NCI-H2171 (cell line): ENCODE measurements around the gene PLP1.
"Not testable (repeated sequence)": the region's sequence is repeated elsewhere in the genome, so short reads cannot be mapped to it uniquely, and the experiment has no call there.

Experiments used
- DNase-seq: peaks from one replicate; lab custom pipeline; 2025; lab: John Stamatoyannopoulos, UW

PLP1 gene

DNA sequence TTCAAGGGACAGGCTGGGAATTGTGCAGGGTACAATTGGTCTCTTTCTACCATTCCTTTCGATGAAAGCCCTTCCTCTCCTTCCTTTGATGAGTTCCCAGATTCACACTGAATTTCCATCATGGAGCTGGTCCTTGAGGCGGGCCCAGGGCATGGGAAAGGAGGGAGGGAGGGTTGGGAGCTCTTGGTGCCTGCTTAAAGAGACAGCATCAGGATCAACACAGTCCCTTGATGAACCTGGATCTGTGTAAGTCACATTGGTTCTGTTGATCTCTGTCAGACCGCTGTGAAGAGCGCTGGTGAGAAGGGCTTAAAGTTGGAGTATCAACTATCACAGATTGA, 4.4 kb downstream of the PLP1 start:
- no peak for DNase-seq

GRCh38 chrX:103781706-103782105, 5.1 kb downstream of the PLP1 start:
- DNase-seq, result no peak

- no peak for DNase-seq
These were observed 6.0 kb downstream of the PLP1 start for GRCh38 chrX:103782640-103783039.

DNA sequence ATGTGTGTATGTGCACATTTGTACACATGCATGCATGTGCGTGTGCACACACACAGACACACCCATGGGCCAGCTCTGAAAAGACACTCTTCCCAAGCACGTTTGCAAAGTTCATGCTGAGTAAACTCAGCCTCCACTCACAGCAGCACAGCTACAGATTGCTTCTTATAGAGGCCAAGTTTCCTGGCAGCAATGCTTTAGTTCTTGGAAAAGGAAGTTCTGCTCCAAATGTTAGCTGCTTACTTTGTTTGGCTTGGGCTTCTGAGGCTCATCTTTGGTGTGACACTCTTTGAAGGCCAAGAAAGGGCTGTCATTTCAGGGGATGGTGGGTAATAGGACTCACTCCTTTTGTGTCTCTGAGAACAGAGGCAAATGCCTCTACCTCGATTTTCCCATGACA, 6.6 kb downstream of the PLP1 start:
- no peak for DNase-seq

- DNase-seq, result no peak
These were observed 7.3 kb downstream of the PLP1 start for GRCh38 chrX:103783971-103784370.

DNA sequence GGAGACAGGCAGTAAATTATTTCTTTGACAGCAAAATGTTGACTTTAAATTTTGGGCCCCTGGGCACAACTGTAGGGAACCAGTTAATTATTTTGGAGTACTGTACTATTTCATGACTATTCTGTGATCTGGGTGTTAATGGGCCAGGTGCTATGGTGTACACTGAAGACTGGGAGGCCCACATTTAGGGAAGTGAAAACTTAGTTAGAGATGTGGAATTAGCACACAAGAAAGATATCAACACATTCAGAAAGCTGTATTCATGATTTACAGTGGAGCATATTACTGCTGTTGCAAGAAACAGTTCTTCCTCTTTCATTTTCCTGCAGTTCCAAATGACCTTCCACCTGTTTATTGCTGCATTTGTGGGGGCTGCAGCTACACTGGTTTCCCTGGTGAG, 12.4 kb downstream of the PLP1 start:
- no peak for DNase-seq

DNA sequence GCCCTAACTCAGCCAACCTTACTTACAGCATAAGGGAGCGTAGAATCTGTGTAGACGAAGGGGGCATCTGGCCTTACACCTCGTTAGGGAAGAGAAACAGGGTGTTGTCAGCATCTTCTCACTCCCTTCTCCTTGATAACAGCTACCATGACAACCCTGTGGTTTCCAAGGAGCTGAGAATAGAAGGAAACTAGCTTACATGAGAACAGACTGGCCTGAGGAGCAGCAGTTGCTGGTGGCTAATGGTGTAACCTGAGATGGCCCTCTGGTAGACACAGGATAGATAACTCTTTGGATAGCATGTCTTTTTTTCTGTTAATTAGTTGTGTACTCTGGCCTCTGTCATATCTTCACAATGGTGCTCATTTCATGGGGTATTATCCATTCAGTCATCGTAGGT, 14.6 kb downstream of the PLP1 start:
- DNase-seq, result no peak

GRCh38 chrX:103791826-103792485, 15.3 kb downstream of the PLP1 start:
- DNase-seq, result no peak

DNA sequence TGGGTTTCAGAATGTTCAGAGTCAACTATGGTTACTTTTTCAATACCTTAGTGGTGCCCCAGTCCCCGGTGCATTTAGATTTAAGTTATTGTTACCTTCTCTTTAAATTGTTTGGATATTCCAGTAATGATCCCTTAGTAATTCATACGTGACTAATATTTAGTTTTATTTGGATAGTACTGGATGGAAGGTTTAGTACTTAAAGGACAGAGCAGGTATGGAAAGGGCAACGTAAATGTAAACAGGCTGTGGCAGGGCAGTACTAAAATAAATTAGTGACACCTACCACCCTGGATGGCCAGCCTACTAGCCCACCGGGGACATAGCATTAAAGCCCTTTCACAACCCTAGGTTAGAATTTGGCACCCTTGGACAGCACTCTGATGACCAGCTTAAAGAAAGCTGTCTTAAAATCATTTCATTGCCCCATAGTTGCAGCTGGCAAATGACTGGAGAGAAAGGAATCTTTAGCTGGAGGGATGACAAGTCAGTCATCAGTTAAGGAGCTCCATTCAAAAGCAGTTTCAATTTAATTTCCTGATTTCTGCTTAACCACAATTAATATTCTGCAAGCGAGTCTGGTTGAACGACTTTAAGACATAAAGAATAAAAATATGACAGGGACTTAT, 16.4 kb downstream of the PLP1 start:
- no peak for DNase-seq

DNA sequence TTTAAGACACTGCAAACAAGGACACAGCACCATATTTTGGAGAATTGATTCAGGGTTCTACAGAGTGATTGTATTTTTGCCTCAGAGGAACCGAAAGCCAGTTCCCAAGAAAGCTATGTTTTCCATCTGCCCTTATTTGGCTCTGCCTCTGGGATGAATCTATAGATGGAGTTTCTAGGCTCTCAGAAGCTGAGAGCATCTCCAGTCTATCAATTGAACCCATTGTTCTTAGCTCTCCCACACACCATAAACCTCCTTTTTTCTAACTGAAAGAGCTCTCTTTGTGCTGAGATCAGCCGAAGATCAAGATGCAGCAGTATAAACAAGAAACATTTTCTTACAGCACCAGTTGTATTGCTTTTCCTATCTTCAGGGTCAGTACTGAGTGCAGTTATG, 16.9 kb downstream of the PLP1 start:
- no peak for DNase-seq

DNA sequence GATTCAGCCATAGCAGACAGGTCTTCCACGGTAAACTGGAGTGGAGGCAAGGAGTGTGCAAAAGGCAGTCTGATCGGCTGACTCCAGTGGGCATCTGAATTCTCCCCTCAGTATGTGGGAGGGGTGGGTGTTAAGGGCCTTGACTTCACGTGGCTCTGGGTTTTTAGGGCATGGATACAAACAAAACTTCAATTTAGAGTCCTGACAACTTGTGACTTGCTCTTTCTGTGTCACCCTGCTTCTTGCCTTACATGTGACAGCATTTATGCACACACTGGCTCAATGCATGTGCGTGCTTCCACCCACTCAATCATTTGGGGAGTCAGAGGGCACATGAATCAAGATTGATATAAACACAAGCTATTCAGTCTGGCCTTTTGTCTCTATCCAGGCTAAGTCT, 17.5 kb downstream of the PLP1 start:
- DNase-seq, result no peak

DNA sequence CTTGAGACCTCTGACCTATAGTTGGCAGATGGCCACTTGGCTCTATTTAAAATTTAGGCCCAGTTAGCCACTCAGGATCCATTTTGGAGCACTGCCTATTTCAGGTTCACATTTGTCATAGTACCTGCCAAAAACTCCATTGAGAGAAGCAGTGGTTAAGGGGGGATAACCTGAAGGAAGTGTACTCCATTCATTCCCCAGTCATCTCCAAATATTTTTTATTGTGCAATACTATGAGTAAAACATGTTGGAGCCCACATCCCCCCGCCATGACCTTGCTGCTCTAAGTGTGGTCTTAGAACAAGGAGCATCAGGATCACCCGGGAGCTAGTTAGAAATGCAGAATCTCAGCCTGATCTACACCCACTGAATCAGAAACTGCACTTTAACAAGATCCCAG, 21.1 kb downstream of the PLP1 start:
- DNase-seq, result no peak

DNA sequence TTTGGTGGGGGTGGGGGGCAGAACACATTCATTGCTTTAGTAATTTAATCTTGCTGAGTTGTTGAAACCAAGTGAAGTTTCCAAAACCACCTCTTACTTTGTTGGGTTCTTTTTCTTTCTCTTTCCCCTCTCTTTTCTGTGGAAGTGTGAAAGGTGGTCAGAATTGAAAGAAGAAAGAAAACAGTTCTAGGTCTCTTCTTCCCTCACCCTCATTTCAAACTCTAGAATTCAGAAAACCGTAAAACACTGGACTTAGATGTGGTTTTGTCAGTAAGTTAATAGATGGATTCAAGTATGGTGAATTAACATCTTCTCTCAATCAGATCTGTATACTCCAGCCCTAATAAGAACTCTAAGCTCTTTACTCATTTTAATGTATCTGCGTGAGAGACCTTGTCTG, 23.7 kb downstream of the PLP1 start:
- no peak for DNase-seq

DNA sequence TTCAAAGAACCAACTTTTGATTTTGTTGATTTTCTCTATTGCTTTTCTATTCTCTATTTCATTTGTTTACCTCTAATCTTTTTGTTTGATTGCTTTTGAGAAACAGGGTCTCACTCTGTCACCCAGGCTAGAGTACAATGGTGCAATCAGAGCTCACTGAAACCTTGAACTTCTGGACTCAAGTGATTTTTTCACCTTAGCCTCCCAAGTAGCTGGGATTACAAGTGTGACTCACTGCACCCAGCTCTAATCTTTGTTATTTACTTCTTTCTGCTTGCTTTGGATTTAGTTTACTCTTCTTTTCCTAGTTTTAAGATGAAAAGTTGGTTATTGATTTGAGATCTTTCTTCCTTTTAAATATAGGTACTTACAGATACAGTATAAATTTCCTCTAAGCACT, 29.2 kb downstream of the PLP1 start:
- DNase-seq, result no peak

DNA sequence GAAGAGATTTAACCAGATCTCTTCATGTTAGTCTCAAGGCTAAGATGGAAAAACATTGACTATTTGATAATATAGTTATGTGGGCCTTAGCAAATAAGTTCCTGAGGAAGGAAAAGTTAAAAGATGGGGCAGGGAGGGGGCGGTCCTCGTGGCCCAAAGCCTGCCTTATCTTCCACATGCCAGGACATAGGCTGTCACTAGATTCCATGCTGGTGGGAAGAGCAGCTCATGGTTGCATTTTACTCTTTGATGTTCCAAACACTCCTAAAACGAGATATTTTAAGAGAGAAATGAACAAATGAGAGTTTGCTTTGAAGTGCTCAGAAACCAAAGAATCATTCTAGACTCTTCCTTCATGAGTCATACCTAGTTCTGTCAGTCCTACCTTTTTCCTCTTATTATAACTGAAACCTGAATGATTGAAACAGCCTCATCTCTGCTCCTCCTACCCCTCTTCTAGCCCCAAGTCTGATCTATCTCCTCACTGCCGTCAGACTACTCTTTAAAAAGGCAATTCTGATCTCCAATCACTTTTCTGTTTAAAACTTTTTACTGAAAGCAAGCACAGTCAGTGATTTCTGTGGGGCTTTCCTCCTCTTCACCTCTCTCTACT, 30.3 kb downstream of the PLP1 start:
- no peak for DNase-seq

DNA sequence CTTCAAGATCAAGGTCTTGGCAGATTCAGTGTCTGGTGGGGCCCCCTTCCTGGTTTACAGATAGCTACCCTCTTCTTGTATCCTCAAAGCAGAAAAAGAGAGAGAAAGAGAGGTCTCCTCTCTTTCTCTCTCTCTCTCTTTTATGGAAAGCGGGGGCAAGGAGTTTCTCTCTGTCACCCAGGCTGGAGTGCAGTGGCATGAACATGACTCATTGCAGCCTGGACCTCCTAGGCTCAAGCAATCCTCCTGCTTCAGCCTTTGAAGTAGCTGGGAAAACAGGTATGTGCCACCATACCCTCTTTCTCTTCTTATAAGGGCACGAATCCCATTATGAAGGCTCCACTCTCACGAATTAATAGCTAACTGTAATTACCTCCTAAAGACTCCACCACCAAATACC, 35.2 kb downstream of the PLP1 start:
- DNase-seq, result no peak

DNA sequence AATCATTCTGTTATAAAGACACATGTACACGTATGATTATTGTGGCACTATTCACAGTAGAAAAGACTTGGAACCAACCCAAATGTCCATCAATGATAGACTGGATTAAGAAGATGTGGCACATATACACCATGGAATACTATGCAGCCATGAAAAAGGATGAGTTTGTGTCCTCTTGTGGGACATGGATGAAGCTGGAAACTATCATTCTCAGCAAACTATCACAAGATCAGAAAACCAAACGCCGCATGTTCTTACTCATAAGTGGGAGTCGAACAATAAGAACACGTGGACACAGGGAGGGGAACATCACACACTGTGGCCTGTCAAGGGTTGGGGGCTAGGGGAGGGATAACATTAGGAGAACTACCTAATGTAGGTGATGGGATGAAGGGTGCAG, 40.5 kb downstream of the PLP1 start:
- DNase-seq, result not testable (repeated sequence)

GRCh38 chrX:103817502-103817901, 40.9 kb downstream of the PLP1 start:
- peak; percentile 14 for DNase-seq

DNA sequence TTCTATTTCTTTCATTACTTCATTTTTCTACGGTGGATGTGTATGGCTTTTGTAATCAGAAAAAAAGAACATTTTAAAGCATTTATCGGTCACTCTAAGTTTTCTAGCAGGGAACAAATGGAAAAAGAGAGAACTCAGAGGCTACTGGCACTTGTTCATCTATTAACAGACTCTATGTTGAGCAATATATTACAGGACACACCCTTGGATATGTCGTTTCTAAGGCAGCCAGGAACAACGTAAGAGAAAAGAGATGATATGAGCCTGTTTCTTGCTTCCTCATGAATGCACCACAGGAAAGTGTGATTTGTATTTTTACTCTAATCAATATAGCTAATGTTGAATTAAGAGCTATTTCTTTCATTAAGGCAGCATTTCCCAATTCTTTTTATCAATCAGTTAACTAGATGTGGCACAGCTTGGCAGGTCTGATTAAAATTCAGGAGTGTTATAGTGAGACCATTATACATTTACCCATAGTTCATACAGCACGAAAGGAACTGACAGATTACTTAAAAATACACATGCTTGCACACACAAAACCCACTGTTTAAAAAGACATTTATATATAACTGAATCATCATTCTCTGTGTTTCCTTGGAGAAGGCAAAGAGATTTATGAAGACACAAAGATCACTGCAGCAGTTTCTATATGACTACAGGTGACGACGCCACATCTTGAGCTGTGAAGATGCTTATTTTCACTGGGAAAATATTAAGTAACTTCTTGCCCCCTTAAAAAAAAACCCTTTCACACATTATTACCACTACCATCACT, 42.4 kb downstream of the PLP1 start:
- DNase-seq, result no peak

DNA sequence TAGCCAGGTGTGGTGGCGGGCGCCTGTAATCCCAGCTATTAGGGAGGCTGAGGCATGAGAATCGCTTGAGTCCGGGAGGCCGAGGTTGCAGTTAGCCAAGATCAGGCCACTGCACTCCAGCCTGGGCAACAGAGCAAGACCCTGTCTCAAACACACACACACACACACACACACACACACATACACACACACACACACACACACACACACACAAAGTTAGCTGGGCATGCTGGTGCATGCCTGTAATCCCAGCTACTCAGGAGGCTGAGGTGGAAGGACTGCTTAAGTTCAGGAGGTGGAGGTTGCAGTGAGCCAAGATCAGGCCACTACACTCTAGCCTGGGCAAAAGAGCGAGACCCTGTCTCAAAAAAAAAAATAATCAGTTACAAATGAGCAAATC, 44.2 kb downstream of the PLP1 start:
- DNase-seq, result not testable (repeated sequence)

GRCh38 chrX:103823591-103823990, 47.0 kb downstream of the PLP1 start:
- no peak for DNase-seq

DNA sequence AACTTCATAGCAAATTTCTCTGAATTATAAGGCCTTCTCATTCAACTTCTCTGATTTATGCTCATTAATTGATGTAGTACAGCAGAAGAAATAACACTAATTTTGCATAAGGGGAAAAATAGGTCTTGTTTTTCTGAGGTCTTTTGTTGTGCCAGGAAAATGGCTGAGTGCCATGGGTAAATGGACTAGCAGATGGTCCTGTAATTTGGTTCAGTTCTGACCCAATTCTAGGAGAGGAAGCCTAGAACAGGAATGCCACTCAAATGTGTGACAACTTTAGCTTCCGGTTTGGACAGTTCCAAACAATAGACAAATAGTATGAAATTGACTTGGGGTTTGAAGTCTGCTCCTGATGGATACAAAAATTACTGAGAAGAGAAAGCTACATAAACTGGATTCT, 49.2 kb downstream of the PLP1 start:
- no peak for DNase-seq

DNA sequence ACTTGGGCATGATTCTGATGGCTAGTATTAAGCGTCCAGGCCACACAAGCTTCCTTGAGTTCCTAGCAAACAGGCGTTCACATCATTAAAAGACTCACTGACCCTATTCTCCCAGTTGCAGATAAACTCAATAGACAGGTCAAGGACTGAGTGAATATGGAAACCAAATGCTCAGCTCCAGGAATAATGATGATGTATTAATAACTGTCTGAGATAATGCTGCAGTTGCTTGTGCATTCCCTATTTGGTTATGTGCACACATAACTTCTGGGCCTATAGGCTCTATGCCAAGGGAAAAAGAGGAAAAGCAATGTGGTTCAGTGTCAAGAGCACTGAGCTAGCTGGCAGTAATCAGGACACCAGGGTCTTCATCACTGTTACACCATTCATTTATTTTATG, 51.9 kb downstream of the PLP1 start:
- no peak for DNase-seq
